NK-92 treated with Interleukin-12 subunit alpha and Interleukin-12 subunit beta, amount 100 ng/mL, for 24 hours (cell line): Measurements from ENCODE around the gene CD9.

ENCODE experiments used
- DNase-seq: peaks from one replicate; lab custom pipeline; 2025; lab: John Stamatoyannopoulos, UW

Gene CD9

GRCh38 chr12:6221146-6221545 is 20.9 kb downstream of the CD9 start:
- no peak for DNase-seq

DNA sequence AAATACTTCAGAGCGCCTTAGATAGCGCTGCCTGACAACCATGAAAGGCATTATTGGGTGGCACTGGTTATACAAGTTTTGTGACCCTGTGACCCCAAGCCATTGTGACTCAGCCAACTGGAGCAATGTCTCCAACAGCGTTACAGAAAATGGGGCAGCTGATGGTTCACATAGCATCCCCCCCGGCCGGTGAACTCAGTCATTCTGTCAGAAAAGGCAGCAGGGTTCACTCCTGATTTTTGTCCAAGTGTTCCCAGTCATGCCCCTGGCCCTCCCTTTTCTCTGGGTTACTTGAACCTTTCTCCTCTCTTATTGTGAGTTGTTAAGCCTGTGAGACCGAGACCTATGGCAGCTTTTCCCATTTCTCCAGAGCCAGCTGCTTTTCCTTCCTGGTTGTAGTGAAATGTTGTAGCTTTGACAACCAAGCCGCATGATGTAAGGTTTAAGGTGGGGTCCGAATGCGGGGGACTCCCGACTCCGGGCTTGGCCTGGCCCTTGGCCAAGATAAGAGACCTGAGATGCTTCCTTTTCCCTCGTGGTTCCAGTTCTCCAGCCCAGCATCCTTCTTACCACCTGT is 22.0 kb downstream of the CD9 start:
- no peak for DNase-seq

DNA sequence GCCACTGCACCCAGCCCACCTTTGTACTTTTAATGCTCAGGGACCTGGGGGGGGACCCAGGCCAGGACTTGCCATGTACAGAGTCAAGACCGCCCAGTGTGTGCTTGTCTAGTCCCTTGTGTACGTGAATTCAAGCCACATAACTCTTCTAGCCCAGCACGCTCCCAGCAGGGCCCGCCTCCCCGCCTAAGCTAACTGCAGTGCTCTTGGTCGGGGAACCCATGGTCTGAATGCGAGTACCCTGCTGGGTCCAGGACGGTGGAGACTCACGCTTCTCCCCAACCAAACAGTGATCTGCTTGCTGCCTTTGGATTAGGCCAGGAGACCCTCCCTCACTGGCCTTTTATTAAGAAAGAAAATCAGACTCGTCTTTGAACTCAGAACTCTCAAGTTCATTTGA is 23.3 kb downstream of the CD9 start:
- no peak for DNase-seq

DNA sequence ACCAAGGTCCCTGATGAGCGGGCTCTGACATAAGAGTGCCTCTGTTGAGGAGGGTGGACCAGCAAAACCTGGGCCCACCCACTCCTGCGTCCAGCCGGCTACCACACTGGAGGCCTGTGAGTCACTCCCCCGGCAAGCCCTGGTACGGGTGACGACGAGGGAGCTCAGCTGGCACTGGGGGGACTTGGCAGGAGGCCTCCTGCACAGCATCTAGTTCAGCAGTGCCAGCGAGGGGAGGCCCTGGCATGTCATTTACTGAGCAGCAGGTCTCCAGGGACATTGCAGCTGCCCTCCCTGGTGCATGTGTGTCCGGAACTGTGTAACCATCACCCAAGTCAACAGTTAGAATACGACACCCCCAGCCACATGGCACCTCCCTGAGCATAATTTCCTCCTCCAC is 24.4 kb downstream of the CD9 start:
- no peak for DNase-seq

DNA sequence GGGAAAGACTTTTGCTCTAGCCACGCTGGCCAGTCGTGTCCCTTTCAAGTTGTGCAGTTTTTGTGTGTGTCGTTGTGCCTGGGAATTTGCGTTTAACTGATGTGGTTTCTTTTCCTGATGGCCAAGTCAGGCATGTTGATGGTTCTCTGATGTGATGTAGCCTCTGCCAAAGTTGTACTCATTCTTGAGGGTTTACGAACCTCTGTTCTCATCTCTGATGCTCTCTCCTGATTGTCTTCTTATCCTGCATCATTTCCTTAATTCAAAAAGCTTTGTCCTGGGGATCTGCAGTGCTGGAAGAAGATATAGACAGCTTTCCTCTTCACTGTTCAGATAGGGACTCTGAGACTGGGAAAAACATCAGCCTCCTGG is 25.4 kb downstream of the CD9 start:
- DNase-seq, result no peak

DNA sequence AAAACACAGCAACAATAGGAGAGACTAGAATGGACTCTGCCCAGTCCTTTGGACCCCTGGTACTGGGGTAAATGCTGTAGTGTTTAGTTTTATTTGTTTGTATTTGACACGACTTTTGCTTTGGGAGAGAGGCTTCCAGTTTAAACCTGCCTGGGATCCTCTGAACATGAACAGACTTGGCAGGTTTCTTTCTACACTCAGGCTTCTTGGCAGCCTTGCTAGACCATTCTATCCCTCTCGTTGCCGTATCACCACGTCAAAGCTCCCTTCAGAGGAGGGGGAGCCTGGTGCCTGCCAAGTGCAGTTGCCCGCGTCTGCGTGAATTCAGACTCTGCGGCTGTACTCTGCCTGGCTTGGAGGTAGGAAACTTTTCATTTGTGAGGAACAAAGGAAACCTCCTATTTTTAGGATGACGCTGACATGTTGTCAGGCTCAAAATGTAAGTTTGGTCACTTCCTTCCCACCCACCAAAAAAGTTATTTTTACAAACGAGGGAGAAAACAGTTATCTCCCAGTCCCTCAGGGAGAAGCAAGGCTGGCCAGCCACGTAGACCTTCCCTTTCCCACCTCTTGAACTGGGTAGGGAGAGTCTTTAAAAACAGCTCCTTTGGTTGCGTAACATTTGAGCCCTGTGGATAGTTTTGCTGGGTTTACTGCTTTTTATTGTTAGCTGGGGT is 25.9 kb downstream of the CD9 start:
- DNase-seq, result no peak

DNA sequence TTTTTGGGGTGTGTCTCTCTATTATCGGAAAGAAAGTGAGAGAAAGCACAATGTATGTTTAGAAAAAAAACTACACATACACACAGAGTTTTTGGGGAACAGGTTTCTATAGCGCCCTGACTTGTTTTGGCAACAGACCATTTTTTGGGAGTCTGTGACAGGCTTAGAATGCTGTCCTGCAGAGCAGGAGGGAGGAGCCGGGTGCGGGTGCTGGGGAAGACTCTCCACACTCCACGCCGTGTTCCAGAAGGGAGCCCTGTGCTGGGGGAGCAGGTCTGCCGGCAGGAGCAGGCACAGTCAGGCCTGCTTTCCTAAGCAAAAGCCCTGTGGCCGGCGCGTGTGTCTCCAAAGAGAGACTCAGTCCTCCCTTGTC is 26.5 kb downstream of the CD9 start:
- DNase-seq, result no peak

GRCh38 chr12:6228535-6229223 is 28.5 kb downstream of the CD9 start:
- no peak for DNase-seq

GRCh38 chr12:6229224-6230218 is 29.3 kb downstream of the CD9 start:
- no peak for DNase-seq

GRCh38 chr12:6230321-6231110 is 30.3 kb downstream of the CD9 start:
- peak; percentile 78 for DNase-seq

DNA sequence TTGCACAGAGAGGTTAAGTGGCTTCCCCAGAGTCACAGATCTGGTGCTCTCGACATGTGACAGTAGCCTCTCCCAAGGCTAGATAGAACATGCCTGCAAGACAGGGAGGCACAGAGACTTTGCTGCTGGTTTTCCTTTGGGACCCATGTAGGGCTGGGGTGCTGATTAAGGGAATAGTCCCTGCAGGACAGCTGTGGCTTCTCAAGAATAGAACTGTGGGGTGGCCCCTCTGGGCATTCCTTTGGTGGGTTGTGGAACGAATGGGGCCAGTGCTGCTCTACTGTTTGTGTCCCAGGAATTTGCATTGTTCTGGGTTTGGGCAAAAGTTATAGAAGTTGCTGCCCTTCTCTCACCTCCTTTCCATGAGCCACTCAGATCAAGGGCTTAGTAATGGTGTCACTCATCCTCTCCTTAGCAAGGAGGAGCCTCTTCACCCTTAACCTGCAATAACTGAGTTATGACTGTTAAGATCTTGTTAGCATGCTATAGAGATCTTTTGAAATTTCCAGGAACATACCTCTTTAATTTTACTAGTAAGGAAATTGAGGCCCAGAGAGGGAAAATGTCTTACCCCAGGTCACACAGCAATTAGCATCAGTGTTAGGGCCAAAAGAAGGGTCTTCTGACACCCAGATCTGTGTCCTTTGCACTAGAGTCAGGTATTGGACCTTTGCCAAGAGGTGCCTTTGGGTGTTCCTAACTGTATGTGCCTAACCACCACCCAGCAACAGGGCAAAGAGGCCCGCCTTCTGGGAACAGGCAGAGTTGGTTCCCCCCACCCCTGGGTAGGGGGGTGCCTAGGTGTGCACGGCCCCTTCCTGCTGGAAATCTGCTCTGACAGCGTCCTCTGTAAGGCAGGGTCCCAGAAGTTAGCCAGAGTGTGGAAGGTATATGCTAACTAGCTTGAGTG is 31.4 kb downstream of the CD9 start:
- no peak for DNase-seq

GRCh38 chr12:6233121-6233971 is 33.1 kb downstream of the CD9 start:
- no peak for DNase-seq

DNA sequence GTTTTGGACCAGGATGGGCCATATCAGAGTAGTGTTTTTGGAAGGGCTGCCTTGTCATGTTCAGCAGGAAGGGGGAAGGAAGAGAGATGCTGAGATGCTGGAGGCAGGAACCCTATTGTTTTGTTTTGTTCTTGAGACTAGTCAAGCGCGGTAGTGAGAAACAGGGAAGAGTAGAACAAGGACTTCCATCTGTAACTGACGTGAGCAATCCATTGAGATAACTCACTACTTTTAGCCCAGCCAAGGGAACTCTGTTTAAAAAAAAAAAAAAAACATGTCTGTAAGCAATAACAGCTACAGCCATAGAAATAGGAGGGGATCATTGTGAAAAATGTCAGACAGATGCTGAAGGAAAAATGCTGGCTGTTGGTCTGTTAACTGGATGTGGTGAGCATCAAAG is 34.0 kb downstream of the CD9 start:
- DNase-seq, result no peak

DNA sequence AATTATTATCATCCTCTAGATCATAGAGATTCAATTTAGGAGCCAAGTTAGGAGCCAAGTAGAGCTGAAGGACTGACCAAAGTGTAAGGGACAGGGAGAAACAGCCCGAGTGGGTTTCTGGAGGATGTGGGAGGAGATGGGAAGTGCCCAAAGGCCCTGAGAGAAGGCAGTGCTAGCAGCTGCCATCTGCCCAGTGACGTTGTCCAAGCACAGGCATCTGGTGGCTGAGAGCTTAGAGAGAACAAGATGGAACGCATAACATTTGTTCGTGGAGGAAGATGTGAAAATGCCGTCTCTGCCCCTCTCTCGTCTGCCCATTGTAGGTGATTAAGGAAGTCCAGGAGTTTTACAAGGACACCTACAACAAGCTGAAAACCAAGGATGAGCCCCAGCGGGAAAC is 34.7 kb downstream of the CD9 start:
- DNase-seq, result no peak

DNA sequence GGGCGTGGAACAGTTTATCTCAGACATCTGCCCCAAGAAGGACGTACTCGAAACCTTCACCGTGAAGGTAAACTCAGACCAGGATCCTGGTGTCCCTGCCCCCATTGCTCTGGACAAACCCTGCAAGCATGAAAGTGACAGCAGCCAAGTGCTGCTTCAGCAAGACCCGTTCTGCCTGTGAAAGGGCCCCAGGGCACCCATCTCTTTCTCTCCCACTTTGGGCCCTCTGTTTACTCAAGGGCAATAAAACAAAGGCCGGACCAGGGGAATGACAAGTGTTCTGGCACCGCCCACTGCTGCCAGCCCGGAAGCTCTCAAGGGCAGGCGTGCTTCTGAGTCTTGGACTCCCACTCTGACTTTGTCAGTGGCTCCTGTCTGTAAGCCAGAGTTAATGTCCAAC is 35.3 kb downstream of the CD9 start:
- no peak for DNase-seq

DNA sequence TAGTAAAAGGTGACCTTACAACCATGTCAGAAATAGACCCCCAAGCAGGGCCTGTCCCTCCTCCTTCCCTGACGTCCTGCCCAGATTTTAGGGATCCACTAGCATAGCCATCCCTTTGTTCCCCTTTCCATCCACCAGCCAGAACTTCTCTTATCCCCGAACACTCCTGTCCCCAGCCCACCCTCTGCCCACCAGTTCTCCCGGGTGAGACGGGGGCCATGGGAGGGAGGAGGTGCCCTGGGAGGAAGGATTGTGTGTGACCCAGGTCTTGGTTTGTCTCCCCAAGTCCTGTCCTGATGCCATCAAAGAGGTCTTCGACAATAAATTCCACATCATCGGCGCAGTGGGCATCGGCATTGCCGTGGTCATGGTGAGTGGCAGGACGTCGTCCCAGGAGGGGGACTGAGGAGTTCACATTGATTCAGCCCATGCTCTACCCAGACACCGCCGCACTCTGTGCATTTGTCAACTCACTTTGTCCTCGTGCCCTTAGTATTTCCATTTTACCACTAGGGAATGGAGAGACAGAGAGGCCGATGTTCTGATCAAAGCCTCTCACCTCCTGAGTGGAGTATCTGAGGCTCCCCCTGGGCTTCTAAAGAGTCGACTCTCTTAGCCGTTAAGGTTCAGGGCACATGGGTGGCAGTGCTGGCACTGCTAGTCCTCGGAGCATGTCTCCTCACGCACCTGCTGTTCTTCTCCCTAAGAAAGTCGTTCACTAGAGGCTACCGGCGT is 35.9 kb downstream of the CD9 start:
- DNase-seq, result no peak

DNA sequence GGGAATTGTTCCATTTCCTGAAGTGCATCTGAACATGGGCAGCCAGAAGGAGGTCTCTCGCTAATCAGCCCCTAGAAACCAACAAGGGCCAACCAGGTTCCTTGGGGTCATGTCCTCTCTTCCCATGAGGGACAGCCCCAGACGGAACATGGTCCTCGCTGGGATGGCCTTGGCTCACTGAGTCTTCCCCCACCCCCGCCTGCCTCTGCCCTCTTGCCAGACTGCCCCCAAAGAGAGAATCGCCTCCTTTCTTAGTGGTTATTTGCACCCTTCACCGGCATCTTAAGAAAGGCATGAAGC is 36.4 kb downstream of the CD9 start:
- DNase-seq, result no peak

GRCh38 chr12:6237830-6238229 is 37.6 kb downstream of the CD9 start:
- DNase-seq, result no peak

GRCh38 chr12:6238875-6239274 is 38.7 kb downstream of the CD9 start:
- no peak for DNase-seq
